ENCODE results near the gene SCN2B. TPM values are rescaled to one million over a fixed set of nuclear protein-coding genes. Genes with fewer than 3 reads are reported as not detected.

SCN2B gene
- total and polyA plus RNA-seq, 10 of the 15 experiments (the other 5 are each of a cell fraction or from before 2014, with no cell fraction given) = 0.01 TPM; not detected in 9

DNA sequence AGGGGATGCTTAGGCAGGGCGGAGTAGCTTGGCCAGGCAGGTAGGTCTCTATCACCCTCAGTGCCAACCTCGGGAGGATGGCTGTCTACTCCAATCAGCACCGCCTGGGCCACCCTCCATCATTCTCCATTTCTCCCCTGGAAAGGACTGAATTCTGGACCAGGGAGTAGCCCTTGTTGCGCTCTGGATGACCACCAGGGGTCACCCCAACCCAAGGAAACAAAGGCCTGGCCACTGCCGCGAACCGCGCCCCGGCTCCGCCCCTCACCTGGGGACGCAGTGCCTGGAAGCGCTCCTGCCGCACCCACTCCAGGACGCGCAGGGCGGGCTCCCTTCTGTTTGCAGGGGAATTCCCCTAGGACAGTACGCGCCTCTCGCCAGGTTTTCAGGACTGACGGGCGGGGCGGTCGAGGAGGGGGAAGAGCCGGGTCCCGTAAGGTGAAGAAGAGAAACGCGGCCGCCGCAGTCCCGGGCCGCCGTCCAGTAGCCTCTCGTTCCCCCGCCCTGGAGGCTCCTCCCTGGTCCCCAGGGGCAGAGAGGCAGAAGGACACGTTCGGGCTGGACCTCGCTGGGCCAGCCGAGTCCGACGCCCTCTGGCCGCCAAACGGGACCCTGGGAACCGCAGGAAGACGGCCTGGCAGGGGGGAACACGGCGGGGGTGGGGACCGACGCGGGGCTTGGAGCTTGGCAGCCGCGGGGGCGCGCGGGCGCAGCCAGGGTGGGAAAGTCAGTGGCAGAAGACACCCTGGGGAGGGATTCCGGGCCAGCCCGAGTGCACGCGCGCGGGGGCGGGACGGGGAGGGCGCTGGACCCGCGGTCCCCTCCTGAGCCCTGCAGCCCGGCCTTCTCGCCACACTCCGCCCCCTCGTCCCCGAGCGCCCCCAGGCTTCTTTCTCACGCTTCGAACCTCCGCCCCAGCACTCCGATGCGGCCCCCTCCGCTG, 30.9 kb downstream of the SCN2B start (continued):
- TF ChIP-seq, protein P1, sequence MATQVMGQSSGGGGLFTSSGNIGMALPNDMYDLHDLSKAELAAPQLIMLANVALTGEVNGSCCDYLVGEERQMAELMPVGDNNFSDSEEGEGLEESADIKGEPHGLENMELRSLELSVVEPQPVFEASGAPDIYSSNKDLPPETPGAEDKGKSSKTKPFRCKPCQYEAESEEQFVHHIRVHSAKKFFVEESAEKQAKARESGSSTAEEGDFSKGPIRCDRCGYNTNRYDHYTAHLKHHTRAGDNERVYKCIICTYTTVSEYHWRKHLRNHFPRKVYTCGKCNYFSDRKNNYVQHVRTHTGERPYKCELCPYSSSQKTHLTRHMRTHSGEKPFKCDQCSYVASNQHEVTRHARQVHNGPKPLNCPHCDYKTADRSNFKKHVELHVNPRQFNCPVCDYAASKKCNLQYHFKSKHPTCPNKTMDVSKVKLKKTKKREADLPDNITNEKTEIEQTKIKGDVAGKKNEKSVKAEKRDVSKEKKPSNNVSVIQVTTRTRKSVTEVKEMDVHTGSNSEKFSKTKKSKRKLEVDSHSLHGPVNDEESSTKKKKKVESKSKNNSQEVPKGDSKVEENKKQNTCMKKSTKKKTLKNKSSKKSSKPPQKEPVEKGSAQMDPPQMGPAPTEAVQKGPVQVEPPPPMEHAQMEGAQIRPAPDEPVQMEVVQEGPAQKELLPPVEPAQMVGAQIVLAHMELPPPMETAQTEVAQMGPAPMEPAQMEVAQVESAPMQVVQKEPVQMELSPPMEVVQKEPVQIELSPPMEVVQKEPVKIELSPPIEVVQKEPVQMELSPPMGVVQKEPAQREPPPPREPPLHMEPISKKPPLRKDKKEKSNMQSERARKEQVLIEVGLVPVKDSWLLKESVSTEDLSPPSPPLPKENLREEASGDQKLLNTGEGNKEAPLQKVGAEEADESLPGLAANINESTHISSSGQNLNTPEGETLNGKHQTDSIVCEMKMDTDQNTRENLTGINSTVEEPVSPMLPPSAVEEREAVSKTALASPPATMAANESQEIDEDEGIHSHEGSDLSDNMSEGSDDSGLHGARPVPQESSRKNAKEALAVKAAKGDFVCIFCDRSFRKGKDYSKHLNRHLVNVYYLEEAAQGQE (IDR thresholded peaks at IDR 0.05; ENCODE audit: low read depth, low read length) = no peak
- TF ChIP-seq BRCA1 (IDR thresholded peaks at IDR 0.05; ENCODE audit: low read depth, low read length) = no peak
- TF ChIP-seq BCL11A (IDR thresholded peaks at IDR 0.05; ENCODE audit: low read depth, low read length) = no peak
- TF ChIP-seq, protein P2, sequence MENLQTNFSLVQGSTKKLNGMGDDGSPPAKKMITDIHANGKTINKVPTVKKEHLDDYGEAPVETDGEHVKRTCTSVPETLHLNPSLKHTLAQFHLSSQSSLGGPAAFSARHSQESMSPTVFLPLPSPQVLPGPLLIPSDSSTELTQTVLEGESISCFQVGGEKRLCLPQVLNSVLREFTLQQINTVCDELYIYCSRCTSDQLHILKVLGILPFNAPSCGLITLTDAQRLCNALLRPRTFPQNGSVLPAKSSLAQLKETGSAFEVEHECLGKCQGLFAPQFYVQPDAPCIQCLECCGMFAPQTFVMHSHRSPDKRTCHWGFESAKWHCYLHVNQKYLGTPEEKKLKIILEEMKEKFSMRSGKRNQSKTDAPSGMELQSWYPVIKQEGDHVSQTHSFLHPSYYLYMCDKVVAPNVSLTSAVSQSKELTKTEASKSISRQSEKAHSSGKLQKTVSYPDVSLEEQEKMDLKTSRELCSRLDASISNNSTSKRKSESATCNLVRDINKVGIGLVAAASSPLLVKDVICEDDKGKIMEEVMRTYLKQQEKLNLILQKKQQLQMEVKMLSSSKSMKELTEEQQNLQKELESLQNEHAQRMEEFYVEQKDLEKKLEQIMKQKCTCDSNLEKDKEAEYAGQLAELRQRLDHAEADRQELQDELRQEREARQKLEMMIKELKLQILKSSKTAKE (IDR thresholded peaks at IDR 0.05; ENCODE audit: low read depth, poor library complexity, severe bottlenecking) = no peak
- 0 out of 3 replicates have a peak, but pooled peaks of 1 of the 2 experiments have one; percentile 28 for TF ChIP-seq EGR1 (IDR thresholded peaks at IDR 0.05; ENCODE audit: borderline replicate concordance in 1 of 2, low read depth in 2 of 2, low read length in 2 of 2)
- TF ChIP-seq POLR2AphosphoS2 (IDR thresholded peaks at IDR 0.05; ENCODE audit: low read depth, low read length) = no peak
- TF ChIP-seq CEBPB (IDR thresholded peaks at IDR 0.05; ENCODE audit: borderline replicate concordance in 1 of 2, low read depth in 2 of 2, low read length in 2 of 2) = no peak
- TF ChIP-seq, protein P3, sequence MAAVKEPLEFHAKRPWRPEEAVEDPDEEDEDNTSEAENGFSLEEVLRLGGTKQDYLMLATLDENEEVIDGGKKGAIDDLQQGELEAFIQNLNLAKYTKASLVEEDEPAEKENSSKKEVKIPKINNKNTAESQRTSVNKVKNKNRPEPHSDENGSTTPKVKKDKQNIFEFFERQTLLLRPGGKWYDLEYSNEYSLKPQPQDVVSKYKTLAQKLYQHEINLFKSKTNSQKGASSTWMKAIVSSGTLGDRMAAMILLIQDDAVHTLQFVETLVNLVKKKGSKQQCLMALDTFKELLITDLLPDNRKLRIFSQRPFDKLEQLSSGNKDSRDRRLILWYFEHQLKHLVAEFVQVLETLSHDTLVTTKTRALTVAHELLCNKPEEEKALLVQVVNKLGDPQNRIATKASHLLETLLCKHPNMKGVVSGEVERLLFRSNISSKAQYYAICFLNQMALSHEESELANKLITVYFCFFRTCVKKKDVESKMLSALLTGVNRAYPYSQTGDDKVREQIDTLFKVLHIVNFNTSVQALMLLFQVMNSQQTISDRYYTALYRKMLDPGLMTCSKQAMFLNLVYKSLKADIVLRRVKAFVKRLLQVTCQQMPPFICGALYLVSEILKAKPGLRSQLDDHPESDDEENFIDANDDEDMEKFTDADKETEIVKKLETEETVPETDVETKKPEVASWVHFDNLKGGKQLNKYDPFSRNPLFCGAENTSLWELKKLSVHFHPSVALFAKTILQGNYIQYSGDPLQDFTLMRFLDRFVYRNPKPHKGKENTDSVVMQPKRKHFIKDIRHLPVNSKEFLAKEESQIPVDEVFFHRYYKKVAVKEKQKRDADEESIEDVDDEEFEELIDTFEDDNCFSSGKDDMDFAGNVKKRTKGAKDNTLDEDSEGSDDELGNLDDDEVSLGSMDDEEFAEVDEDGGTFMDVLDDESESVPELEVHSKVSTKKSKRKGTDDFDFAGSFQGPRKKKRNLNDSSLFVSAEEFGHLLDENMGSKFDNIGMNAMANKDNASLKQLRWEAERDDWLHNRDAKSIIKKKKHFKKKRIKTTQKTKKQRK (IDR thresholded peaks at IDR 0.05; ENCODE audit: low read depth, low read length) = no peak
- TF ChIP-seq, protein P4, sequence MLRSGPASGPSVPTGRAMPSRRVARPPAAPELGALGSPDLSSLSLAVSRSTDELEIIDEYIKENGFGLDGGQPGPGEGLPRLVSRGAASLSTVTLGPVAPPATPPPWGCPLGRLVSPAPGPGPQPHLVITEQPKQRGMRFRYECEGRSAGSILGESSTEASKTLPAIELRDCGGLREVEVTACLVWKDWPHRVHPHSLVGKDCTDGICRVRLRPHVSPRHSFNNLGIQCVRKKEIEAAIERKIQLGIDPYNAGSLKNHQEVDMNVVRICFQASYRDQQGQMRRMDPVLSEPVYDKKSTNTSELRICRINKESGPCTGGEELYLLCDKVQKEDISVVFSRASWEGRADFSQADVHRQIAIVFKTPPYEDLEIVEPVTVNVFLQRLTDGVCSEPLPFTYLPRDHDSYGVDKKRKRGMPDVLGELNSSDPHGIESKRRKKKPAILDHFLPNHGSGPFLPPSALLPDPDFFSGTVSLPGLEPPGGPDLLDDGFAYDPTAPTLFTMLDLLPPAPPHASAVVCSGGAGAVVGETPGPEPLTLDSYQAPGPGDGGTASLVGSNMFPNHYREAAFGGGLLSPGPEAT (IDR thresholded peaks at IDR 0.05; ENCODE audit: low read depth) = peak; percentile 58; the same call in 1 of the 2 replicates
- peak; percentile 49; the same call in 1 of the 2 replicates for TF ChIP-seq NR2F1 (conservative IDR thresholded peaks at IDR 0.05)
- TF ChIP-seq NR2C2 (IDR thresholded peaks at IDR 0.05; ENCODE audit: borderline replicate concordance, control insufficient read depth, insufficient read length, low read depth) = no peak
- no peak for TF ChIP-seq ZSCAN29 (IDR thresholded peaks at IDR 0.05)
- TF ChIP-seq RCOR1 (conservative IDR thresholded peaks at IDR 0.05; ENCODE audit: low read depth, low read length) = no peak
- TF ChIP-seq CREM (IDR thresholded peaks at IDR 0.05; ENCODE audit: low read depth) = no peak
- TF ChIP-seq NFYB (IDR thresholded peaks at IDR 0.05; ENCODE audit: insufficient read depth, low read depth, low read length) = no peak
- no peak for TF ChIP-seq IRF4 (IDR thresholded peaks at IDR 0.05; ENCODE audit: low read depth, low read length)
- TF ChIP-seq RAD51 (IDR thresholded peaks at IDR 0.05) = no peak
- no peak for TF ChIP-seq PAX5 (IDR thresholded peaks at IDR 0.05; ENCODE audit: borderline replicate concordance, low read depth, low read length)
